HG03045 (cell line): ENCODE data around the gene MBD2.

Experiments used
- ATAC-seq: cut with Tn5 transposase; IDR thresholded peaks from one replicate; pipeline ENCODE4 v1.9.1; 2021; ENCODE audit warnings: mild to moderate bottlenecking, moderate library complexity; ENCODE audit not compliant: unreplicated experiment

The MBD2 gene

GRCh38 chr18:54203914-54204313 is 20.6 kb downstream of the MBD2 start:
- no peak for ATAC-seq

- ATAC-seq: no peak
These were observed 21.6 kb downstream of the MBD2 start for GRCh38 chr18:54202851-54203250.

- no peak for ATAC-seq
These were observed 26.6 kb downstream of the MBD2 start for GRCh38 chr18:54197747-54198411.

- no peak for ATAC-seq
These were observed 30.7 kb downstream of the MBD2 start for GRCh38 chr18:54193786-54194185.

- no peak for ATAC-seq
These were observed 31.6 kb downstream of the MBD2 start for GRCh38 chr18:54192900-54193299.

GRCh38 chr18:54192415-54192814 is 32.1 kb downstream of the MBD2 start:
- ATAC-seq: no peak

- no peak for ATAC-seq
These were observed 33.1 kb downstream of the MBD2 start for GRCh38 chr18:54191352-54191751.

GRCh38 chr18:54187372-54187771 is 37.1 kb downstream of the MBD2 start:
- ATAC-seq: no peak

- ATAC-seq: no peak
These were observed 39.6 kb downstream of the MBD2 start for GRCh38 chr18:54184836-54185235.

GRCh38 chr18:54183390-54183789 is 41.1 kb downstream of the MBD2 start:
- ATAC-seq: no peak

- no peak for ATAC-seq
These were observed 42.4 kb downstream of the MBD2 start for GRCh38 chr18:54181856-54182602.

GRCh38 chr18:54173980-54174630 is 50.4 kb downstream of the MBD2 start:
- peak; percentile 54 for ATAC-seq

- ATAC-seq: no peak
These were observed 51.2 kb downstream of the MBD2 start for GRCh38 chr18:54173250-54173649.

- ATAC-seq: no peak
These were observed 54.8 kb downstream of the MBD2 start for GRCh38 chr18:54169431-54170403.

- ATAC-seq: no peak
These were observed 59.0 kb downstream of the MBD2 start for GRCh38 chr18:54165450-54165849.

GRCh38 chr18:54163453-54163852 is 61.0 kb downstream of the MBD2 start:
- ATAC-seq: no peak

- no peak for ATAC-seq
These were observed 62.0 kb downstream of the MBD2 start for GRCh38 chr18:54162431-54162830.

- no peak for ATAC-seq
These were observed 63.2 kb downstream of the MBD2 start for GRCh38 chr18:54161267-54161666.

GRCh38 chr18:54159906-54160305 is 64.6 kb downstream of the MBD2 start:
- no peak for ATAC-seq

GRCh38 chr18:54157646-54158385 is 66.7 kb downstream of the MBD2 start:
- no peak for ATAC-seq
